Measurements from ENCODE around the gene HOXA3. TPM values are rescaled to one million over a fixed set of nuclear protein-coding genes. Genes with fewer than 3 reads are reported as not detected.

HOXA3 gene
- total RNA-seq, 1 donor from 2014 or later = 3.7 TPM

DNA sequence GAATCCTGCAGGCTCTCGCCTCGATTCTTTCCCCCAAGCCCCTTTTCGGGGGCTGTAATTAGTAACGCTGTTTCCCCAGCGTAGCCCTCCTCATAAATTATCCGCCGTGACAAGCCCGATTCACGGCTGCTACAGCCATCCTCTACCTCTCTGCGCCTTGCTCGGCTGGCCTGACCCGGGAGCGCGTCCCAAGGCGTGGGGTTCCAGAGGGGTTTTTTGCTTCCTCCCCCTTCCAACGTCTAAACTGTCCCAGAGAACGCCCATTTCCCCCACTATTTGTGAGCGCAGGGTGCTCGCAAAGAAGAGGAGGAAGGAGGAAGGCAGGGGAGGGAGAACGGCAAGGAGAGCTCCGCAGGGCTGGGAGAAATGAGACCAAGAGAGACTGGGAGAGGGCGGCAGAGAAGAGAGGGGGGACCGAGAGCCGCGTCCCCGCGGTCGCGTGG lies 9.8 kb downstream of the HOXA3 start:
- Histone ChIP-seq H3K4me3 (ENCODE audit: low read length in 3 of 3) (peak overlapping the region; percentile 49 to 63 (median 61)), H3K36me3 (ENCODE audit: control insufficient read depth in 3 of 3, insufficient read depth in 3 of 3, low read length in 3 of 3) (peaks cover 17 to 49% (median 28%) of the 10 kb centered on the region in 3 donors), H3K9ac (ENCODE audit: low read depth in 1 of 3, low read length in 3 of 3) (peak overlapping the region in 1 of 3 donors; percentile 60), H3K27ac (ENCODE audit: low read depth, low read length) (no peak overlapping the region), H3K9me3 (ENCODE audit: control insufficient read depth in 3 of 3, low read length in 3 of 3) (no peaks in the 10 kb centered on the region), H3K4me1 (ENCODE audit: control insufficient read depth in 3 of 3, insufficient read depth in 3 of 3, low read length in 3 of 3) (peaks cover 10 to 18% (median 14%) of the 10 kb centered on the region in 3 donors), H3K27me3 (ENCODE audit: control insufficient read depth in 3 of 3, insufficient read depth in 3 of 3, low read length in 3 of 3) (no peaks in the 10 kb centered on the region)

DNA sequence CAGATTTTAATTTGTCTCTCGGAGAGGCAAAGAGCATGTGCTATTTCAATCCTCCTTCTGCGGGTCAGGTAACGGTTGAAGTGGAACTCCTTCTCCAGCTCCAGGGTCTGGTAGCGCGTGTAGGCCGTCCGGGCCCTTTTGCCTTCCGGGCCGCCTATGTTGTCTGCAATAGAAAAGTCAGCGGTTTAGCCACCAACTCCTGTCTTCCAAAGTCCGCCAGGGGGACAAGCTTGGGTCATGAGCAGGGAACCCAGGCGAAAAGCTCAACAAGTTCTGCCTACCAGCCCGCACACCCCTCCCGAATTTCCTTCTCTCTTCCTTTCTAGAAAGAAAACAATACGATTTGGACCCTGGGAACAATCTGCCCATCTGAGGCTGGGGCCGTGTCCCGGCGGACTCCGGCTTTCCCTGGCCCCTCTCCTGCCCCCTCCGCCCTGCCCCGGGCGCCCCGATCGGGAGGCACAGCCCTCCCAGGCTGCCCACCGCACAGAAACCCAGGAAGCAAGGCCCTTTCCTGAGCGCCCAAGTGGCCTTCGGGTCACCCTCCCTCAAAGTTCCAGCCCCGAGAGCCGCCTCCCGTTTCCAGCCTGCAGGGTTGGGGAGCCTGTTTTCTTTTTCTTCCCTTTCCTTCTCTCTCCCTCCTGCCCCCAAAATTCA lies 10.3 kb downstream of the HOXA3 start:
- H3K36me3 ChIP-seq (ENCODE audit: control insufficient read depth in 3 of 3, insufficient read depth in 3 of 3, low read length in 3 of 3) = peaks cover 17 to 49% (median 28%) of the 10 kb centered on the region in 3 donors
- no peaks in the 10 kb centered on the region for H3K27me3 ChIP-seq (ENCODE audit: control insufficient read depth in 3 of 3, insufficient read depth in 3 of 3, low read length in 3 of 3)
- H3K9me3 ChIP-seq (ENCODE audit: control insufficient read depth in 3 of 3, low read length in 3 of 3) = no peaks in the 10 kb centered on the region
- peak overlapping the region; percentile 29 to 61 (median 49) for H3K4me3 ChIP-seq (ENCODE audit: low read length in 3 of 3)
- peaks cover 7 to 14% (median 9%) of the 10 kb centered on the region in 3 donors for H3K4me1 ChIP-seq (ENCODE audit: control insufficient read depth in 3 of 3, insufficient read depth in 3 of 3, low read length in 3 of 3)
- H3K9ac ChIP-seq (ENCODE audit: low read depth in 1 of 3, low read length in 3 of 3) = peak overlapping the region in 1 of 3 donors; percentile 60
- H3K27ac ChIP-seq (ENCODE audit: low read depth, low read length) = no peak overlapping the region

GRCh38 chr7:27141137-27141922 lies 11.1 kb downstream of the HOXA3 start:
- Histone ChIP-seq H3K36me3 (ENCODE audit: control insufficient read depth in 3 of 3, insufficient read depth in 3 of 3, low read length in 3 of 3) (peaks cover 17 to 49% (median 28%) of the 10 kb centered on the region in 3 donors), H3K4me3 (ENCODE audit: low read length in 3 of 3) (peak overlapping the region in 1 of 3 donors; percentile 61), H3K9me3 (ENCODE audit: control insufficient read depth in 3 of 3, low read length in 3 of 3) (no peaks in the 10 kb centered on the region), H3K27ac (ENCODE audit: low read depth, low read length) (no peak overlapping the region), H3K27me3 (ENCODE audit: control insufficient read depth in 3 of 3, insufficient read depth in 3 of 3, low read length in 3 of 3) (no peaks in the 10 kb centered on the region), H3K4me1 (ENCODE audit: control insufficient read depth in 3 of 3, insufficient read depth in 3 of 3, low read length in 3 of 3) (peaks cover 7 to 15% (median 10%) of the 10 kb centered on the region in 3 donors), H3K9ac (ENCODE audit: low read depth in 1 of 3, low read length in 3 of 3) (no peak overlapping the region)

- Histone ChIP-seq H3K27me3 (ENCODE audit: control insufficient read depth in 3 of 3, insufficient read depth in 3 of 3, low read length in 3 of 3) (no peaks in the 10 kb centered on the region), H3K36me3 (ENCODE audit: control insufficient read depth in 3 of 3, insufficient read depth in 3 of 3, low read length in 3 of 3) (peaks cover 14 to 43% (median 22%) of the 10 kb centered on the region in 3 donors), H3K9ac (ENCODE audit: low read depth in 1 of 3, low read length in 3 of 3) (no peak overlapping the region), H3K4me3 (ENCODE audit: low read length in 3 of 3) (no peak overlapping the region), H3K27ac (ENCODE audit: low read depth, low read length) (no peak overlapping the region), H3K9me3 (ENCODE audit: control insufficient read depth in 3 of 3, low read length in 3 of 3) (no peaks in the 10 kb centered on the region), H3K4me1 (ENCODE audit: control insufficient read depth in 3 of 3, insufficient read depth in 3 of 3, low read length in 3 of 3) (peaks cover 7 to 23% (median 17%) of the 10 kb centered on the region in 3 donors)
Measured at GRCh38 chr7:27140126-27140857, 12.1 kb downstream of the HOXA3 start.

DNA sequence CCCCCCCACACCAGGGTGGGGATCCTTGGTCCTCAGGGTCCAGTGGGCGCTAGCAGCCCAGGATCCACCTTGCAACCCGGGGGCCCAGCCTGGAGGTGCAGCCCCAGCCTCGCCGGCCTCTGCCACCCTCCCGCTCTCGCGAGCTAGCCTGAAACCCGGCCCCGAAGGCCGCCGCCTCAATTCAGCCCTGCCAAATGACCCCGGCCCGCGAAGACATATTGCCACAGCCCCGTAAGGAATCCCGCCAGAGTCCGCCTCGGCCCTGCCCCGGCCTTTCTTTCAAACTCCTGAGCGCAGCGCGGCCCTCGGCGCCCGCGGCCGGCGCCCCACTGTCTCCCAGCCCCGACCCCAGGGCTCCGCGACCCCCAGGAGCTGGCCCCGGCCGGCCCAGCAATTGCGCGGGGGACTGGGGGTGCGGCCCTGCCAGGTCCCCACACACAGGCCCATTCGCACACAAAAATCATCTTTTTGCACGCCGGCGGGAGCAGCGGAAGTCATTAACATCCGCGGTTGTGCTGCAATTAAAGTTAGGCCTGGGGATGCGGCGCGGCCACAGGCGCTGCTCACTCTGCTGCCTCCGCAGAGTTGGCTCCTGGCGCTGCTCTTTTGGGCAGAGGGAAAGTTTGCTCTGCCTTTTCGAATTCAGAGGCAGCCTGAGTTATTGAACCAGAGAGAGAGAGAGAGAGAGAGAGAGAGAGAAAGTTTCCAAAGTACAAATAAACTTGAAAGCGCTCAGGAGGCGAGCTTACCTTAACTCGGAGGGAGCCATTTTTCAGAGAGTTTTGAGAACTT lies 12.9 kb downstream of the HOXA3 start:
- Histone ChIP-seq H3K4me3 (ENCODE audit: low read length in 3 of 3) (no peak overlapping the region), H3K9ac (ENCODE audit: low read depth in 1 of 3, low read length in 3 of 3) (no peak overlapping the region), H3K27ac (ENCODE audit: low read depth, low read length) (no peak overlapping the region), H3K27me3 (ENCODE audit: control insufficient read depth in 3 of 3, insufficient read depth in 3 of 3, low read length in 3 of 3) (no peaks in the 10 kb centered on the region), H3K4me1 (ENCODE audit: control insufficient read depth in 3 of 3, insufficient read depth in 3 of 3, low read length in 3 of 3) (peaks cover 11 to 30% (median 20%) of the 10 kb centered on the region in 3 donors), H3K36me3 (ENCODE audit: control insufficient read depth in 3 of 3, insufficient read depth in 3 of 3, low read length in 3 of 3) (peaks cover 14 to 36% (median 18%) of the 10 kb centered on the region in 3 donors), H3K9me3 (ENCODE audit: control insufficient read depth in 3 of 3, low read length in 3 of 3) (no peaks in the 10 kb centered on the region)

GRCh38 chr7:27138985-27139333 lies 13.4 kb downstream of the HOXA3 start:
- Histone ChIP-seq H3K36me3 (ENCODE audit: control insufficient read depth in 3 of 3, insufficient read depth in 3 of 3, low read length in 3 of 3) (peaks cover 10 to 30% (median 14%) of the 10 kb centered on the region in 3 donors), H3K27ac (ENCODE audit: low read depth, low read length) (no peak overlapping the region), H3K9me3 (ENCODE audit: control insufficient read depth in 3 of 3, low read length in 3 of 3) (no peaks in the 10 kb centered on the region), H3K4me3 (ENCODE audit: low read length in 3 of 3) (no peak overlapping the region), H3K4me1 (ENCODE audit: control insufficient read depth in 3 of 3, insufficient read depth in 3 of 3, low read length in 3 of 3) (peaks cover 16 to 35% (median 25%) of the 10 kb centered on the region in 3 donors), H3K27me3 (ENCODE audit: control insufficient read depth in 3 of 3, insufficient read depth in 3 of 3, low read length in 3 of 3) (no peaks in the 10 kb centered on the region), H3K9ac (ENCODE audit: low read depth in 1 of 3, low read length in 3 of 3) (no peak overlapping the region)

DNA sequence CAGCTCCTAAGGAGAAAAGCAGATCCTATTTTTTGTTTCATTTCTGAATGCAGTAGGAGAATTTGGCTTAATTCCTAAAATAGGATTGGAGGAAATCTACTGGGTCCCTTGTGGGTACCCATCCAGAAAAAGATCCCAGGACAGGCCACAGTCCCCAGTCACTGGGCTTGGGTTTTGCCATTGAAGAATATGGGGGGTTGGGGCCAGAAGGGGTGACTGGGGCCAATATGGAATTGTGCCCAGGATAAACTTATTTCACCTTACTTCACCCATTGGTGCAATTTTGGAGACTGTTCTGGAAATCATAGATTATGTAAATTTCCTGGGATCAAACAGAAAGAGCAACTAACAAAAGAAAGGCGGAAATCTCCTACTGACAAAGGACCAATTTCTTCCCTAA lies 13.9 kb downstream of the HOXA3 start:
- peaks cover 19 to 40% (median 30%) of the 10 kb centered on the region in 3 donors for H3K4me1 ChIP-seq (ENCODE audit: control insufficient read depth in 3 of 3, insufficient read depth in 3 of 3, low read length in 3 of 3)
- H3K27ac ChIP-seq (ENCODE audit: low read depth, low read length) = no peak overlapping the region
- H3K27me3 ChIP-seq (ENCODE audit: control insufficient read depth in 3 of 3, insufficient read depth in 3 of 3, low read length in 3 of 3) = no peaks in the 10 kb centered on the region
- peaks cover 8 to 28% (median 11%) of the 10 kb centered on the region in 3 donors for H3K36me3 ChIP-seq (ENCODE audit: control insufficient read depth in 3 of 3, insufficient read depth in 3 of 3, low read length in 3 of 3)
- H3K9ac ChIP-seq (ENCODE audit: low read depth in 1 of 3, low read length in 3 of 3) = no peak overlapping the region
- H3K4me3 ChIP-seq (ENCODE audit: low read length in 3 of 3) = no peak overlapping the region
- no peaks in the 10 kb centered on the region for H3K9me3 ChIP-seq (ENCODE audit: control insufficient read depth in 3 of 3, low read length in 3 of 3)

DNA sequence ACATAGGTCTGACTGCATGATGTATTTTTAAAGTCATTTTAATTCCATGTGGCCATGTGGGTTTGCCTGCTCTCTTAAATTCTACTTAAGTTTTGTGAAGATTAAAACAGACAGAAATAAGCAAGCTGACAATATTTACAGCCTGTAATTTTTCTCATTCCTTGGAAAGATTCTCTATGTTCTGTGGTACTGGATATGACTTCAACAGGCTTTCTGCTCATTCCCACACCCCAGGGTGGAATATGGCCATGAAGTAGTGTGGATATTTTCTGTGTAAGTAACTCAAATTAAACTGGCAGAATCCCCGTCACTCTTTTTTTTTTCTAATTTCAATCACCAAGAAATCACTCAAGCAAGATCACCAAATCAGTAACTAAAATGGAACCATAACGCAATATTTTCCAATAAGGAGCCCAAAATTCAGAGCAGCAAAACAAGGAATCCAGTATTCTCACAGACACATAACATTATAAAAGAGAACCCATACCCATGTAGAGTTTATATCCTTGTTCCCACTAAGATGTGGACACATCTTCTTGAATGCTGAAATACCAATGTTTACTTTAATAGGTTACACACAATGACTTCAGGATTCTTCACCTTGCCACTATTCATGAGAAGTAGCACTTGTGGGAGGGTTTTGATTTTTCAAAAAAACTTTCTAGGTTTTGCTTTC lies 14.6 kb downstream of the HOXA3 start:
- Histone ChIP-seq H3K27me3 (ENCODE audit: control insufficient read depth in 3 of 3, insufficient read depth in 3 of 3, low read length in 3 of 3) (no peaks in the 10 kb centered on the region), H3K4me3 (ENCODE audit: low read length in 3 of 3) (no peak overlapping the region), H3K36me3 (ENCODE audit: control insufficient read depth in 3 of 3, insufficient read depth in 3 of 3, low read length in 3 of 3) (peaks cover 7 to 21% (median 8%) of the 10 kb centered on the region in 3 donors), H3K9ac (ENCODE audit: low read depth in 1 of 3, low read length in 3 of 3) (no peak overlapping the region), H3K4me1 (ENCODE audit: control insufficient read depth in 3 of 3, insufficient read depth in 3 of 3, low read length in 3 of 3) (peaks cover 19 to 44% (median 35%) of the 10 kb centered on the region in 3 donors), H3K9me3 (ENCODE audit: control insufficient read depth in 3 of 3, low read length in 3 of 3) (no peaks in the 10 kb centered on the region), H3K27ac (ENCODE audit: low read depth, low read length) (no peak overlapping the region)

GRCh38 chr7:27134392-27134791 lies 18.0 kb downstream of the HOXA3 start:
- H3K36me3 ChIP-seq (ENCODE audit: control insufficient read depth in 3 of 3, insufficient read depth in 3 of 3, low read length in 3 of 3) = peaks cover 0 to 3% (median 0%) of the 10 kb centered on the region in 3 donors
- H3K4me3 ChIP-seq (ENCODE audit: low read length in 3 of 3) = peak overlapping the region in 1 of 3 donors; percentile 27
- no peak overlapping the region for H3K27ac ChIP-seq (ENCODE audit: low read depth, low read length)
- H3K9ac ChIP-seq (ENCODE audit: low read depth in 1 of 3, low read length in 3 of 3) = peak overlapping the region in 1 of 3 donors; percentile 20
- H3K27me3 ChIP-seq (ENCODE audit: control insufficient read depth in 3 of 3, insufficient read depth in 3 of 3, low read length in 3 of 3) = no peaks in the 10 kb centered on the region
- peaks cover 29 to 56% (median 52%) of the 10 kb centered on the region in 3 donors for H3K4me1 ChIP-seq (ENCODE audit: control insufficient read depth in 3 of 3, insufficient read depth in 3 of 3, low read length in 3 of 3)
- H3K9me3 ChIP-seq (ENCODE audit: control insufficient read depth in 3 of 3, low read length in 3 of 3) = no peaks in the 10 kb centered on the region

All from skeletal muscle tissue (tissue), 4 donors.